ENCODE results near the gene CLCN2.

Gene CLCN2

DNA sequence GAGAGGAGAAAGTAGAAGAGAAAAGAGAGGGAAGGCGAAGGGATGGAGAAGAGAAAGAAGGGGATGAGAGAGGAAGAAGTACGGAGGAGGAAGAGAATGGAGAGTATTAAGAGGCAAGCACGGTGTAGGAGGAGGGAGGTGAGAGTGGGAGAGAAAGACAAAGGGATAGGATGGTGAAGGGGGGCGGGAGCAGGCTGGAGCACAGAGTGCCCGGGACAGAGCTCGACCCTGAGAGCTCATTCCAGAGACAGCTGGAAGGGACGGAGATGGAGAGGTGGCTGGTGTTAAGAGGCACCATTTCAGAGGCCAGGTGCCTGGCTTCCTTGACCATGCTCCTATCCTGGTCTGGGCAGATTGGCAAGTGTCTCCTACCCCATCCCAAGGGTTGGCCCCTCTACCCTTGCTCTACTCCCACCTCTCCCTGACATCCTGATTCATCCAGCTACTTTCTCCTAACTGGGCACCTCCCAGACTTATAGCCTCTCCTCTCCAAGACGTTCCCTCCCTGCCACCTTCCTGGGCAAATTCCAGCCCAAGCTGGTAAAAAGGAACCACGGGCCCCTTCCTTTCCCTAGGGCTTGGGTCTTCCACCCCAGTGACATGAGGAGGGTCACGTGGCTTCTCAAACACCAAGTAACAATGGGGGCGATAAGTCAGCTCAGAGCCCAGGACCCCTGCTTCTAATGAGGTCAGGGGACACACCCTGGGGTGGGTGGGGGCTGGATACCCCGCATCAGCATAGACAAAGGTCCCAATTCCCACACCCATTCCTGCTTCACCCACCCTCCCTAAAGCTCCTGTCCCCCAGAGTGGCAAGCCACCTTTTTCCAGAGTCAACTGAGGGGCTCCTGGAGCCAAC lies 1.1 kb downstream of the CLCN2 start:
- DNase-seq (ENCODE audit: low spot score), result no peak

GRCh38 chr3:184359610-184360009 lies 1.8 kb downstream of the CLCN2 start:
- DNase-seq (ENCODE audit: low spot score), result no peak

DNA sequence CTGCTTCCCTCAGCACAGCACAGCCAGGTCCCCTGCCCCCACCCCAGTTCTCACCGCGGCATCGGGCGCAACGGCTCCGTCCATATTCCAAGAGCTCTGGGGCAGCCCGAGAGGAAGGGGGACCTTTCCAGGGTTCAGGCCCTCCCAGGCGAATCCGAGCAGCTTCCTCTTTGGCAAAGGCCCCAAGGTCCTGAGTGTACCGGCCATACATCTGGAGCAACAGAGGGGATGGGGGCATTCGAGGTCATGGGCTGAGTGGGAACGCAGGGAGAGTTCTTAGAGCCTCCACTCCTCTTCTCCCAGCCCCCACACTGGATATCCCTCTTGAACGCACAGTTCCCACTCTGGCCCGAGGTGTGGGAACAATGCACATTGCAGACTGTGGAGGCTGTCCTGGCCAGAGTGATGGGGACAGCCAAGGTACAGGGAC lies 2.5 kb downstream of the CLCN2 start:
- no peak for DNase-seq (ENCODE audit: low spot score)

DNA sequence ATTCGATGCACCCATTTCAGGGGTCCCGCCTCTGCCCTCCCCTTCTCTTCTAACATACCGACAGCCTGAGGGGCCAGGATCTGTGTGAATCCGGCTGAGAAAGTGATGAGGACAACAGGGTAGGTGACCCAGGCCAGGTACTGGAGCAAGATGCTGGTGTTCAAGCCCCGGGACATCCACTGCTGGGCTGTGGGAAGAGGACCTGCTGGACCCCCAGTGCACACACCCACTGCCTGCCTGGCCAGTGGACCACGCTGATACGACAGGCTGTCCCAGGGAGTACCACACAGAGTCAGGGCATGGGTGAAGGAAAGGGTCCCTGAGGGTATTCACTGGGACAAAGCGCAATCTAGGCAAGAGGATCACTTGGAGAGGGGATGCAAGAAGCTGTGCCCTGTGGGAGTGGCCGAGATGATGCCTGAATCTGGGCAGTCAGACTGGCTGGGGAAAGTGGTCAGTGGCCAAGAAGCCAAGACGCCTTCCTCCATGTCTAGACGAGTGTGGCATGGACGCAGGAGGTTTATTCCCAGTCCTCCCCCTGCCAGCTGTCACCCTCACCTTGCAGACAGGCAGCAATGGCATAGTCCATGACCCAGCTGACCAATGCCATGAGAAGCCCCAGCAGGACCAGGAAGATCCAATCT lies 3.2 kb downstream of the CLCN2 start:
- no peak for DNase-seq (ENCODE audit: low spot score)

DNA sequence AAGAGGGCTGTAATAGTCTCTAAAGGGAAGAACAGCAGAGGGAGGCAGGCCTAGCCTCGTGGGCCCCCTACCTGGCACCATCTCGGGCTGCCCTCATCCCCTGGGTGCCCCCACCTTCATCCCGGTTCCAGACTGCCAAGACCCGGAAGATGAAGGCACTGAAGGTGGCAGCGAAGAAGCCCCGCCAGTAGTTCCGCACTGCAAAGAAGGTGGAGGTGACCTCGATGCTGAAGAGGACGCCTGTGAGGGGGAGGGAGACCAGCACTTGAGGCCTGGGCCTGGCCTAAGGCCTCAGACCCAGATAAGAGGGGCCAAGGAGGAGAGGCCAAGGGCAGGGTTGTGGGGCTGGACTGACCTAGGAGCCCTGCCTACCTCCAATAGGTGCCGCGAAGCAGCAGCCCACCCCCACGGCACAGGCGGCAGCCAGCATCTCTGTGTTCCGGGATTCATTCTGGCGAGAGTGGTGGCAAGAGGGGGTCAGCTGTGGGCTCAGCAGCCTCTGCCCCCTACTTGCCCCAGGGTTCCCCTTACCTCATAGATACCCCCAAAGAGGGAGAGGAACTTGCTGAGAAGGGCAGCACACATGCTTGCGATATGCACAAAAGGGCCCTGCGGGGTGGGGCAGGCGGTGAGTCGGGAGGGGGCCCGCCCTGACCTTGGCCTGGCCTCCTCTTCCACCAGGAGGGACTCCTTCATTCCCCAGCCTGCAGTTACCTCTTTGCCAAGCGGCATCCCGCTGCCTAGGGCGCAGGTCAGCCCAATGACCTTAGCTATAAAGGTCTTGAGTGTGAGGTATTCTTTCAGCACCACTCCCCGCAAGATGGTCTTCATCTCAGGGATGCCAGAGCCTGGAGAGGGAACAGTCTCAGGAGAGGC lies 3.9 kb downstream of the CLCN2 start:
- no peak for DNase-seq (ENCODE audit: low spot score)

DNA sequence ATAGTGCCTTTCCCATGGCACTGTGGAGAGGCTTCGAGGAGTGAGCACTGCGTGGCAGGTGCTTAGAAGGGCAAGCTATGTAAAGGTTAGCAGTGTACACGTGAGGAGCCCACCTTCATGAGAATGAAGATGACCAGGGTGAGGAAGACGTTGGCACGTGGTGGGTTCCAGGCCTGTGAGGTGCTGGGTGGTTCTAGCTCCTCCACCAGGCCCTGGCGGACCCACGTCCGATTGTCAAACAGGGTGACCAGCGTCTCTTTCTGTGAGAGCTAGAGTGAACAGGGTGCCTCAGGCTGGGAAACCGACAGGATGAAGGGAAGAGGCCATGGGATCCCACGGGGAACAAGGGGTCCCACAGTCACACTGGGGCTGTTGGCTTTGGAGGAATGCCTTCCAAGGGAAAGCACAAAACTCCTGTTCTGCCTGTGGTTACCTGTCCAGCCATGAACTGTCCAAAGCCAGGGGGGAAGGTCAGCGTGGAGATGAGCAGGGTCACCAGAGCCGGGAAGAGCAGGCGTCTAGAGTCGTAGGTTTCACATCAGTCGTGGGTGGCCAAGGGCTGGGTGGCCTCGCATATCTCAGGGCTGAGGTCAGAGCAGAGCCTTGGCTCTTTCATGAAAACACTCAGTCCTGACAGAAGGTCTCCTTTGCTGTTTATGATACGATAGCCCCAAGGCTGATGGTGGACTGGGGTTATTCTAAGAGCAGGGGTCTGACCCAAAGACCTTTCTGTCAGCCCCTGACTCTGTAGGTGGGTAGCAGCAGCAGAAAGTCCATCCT lies 6.0 kb downstream of the CLCN2 start:
- no peak for DNase-seq (ENCODE audit: low spot score)

DNA sequence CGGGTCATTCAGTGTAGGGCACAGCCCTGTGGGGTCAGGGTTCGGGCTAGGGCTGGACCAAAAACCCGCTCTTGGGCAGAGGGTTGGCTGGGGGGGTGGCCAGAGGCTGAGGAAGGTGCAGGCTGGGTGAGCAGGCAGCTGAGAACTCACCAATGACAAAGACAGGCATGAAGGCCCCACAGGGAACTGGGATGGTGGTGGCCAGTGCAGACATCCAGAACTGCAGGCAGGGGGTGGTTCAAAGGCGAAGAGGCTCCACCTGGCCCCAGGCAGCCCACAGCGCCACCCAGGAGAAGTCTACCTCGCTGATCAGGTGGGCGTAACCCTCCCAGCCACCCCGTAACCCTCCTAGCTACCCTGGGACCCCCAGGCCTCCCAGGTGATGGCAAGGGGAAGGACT lies 6.7 kb downstream of the CLCN2 start:
- no peak for DNase-seq (ENCODE audit: low spot score)

GRCh38 chr3:184354121-184354728 lies 7.2 kb downstream of the CLCN2 start:
- DNase-seq (ENCODE audit: low spot score), result peak; percentile 60

GRCh38 chr3:184353546-184353941 lies 7.9 kb downstream of the CLCN2 start:
- no peak for DNase-seq (ENCODE audit: low spot score)

GRCh38 chr3:184352897-184353545 lies 8.4 kb downstream of the CLCN2 start:
- DNase-seq (ENCODE audit: low spot score), result no peak

- DNase-seq (ENCODE audit: low spot score), result no peak
Observed at GRCh38 chr3:184352149-184352785, 9.1 kb downstream of the CLCN2 start.

GRCh38 chr3:184351511-184352148 lies 9.8 kb downstream of the CLCN2 start:
- DNase-seq (ENCODE audit: low spot score), result no peak

GRCh38 chr3:184350618-184351017 lies 10.8 kb downstream of the CLCN2 start:
- DNase-seq (ENCODE audit: low spot score), result no peak

DNA sequence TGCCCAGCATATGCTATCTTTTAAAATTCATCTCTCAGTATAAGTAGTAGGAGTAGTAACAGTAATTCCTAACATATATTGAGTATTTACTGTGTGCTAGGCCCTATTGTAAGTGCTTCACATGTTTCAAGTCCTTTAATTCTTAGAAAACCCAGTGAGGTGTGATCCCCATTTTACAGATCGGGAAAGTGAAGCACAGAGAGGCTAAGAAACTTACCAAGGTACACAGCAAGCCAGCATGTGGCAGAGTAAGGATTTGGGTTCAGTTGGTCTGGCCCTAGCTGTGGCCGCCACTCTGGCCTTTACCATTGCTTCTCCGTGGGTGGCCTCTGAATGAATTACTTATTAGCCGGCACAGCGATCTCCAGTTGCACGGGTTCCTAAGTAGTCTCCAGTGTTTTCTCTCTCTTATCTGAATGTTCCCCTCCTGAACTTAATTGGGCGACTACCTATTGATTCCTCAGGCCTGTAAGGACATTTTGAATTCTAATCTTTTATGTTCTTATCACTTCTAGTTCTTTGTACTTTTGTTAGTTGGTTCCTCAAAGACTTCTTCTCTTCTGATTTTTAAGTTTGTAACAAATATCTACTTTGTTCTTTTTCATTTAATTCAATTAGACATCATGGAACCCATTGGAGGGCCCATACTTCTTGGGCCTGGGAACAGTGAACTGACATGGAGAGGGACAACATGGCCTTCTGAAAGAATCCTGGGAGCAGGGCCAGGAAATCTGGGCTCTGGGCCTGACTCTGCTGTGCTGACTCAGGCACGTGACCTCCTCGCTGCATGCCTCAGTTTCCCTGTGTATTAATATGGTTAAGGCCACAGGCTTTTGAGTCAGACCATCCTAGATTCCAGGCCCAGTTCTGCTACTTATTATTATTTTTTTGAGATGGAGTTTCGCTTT lies 11.6 kb downstream of the CLCN2 start:
- no peak for DNase-seq (ENCODE audit: low spot score)

GRCh38 chr3:184348057-184348382 lies 13.4 kb downstream of the CLCN2 start:
- DNase-seq (ENCODE audit: low spot score), result no peak

DNA sequence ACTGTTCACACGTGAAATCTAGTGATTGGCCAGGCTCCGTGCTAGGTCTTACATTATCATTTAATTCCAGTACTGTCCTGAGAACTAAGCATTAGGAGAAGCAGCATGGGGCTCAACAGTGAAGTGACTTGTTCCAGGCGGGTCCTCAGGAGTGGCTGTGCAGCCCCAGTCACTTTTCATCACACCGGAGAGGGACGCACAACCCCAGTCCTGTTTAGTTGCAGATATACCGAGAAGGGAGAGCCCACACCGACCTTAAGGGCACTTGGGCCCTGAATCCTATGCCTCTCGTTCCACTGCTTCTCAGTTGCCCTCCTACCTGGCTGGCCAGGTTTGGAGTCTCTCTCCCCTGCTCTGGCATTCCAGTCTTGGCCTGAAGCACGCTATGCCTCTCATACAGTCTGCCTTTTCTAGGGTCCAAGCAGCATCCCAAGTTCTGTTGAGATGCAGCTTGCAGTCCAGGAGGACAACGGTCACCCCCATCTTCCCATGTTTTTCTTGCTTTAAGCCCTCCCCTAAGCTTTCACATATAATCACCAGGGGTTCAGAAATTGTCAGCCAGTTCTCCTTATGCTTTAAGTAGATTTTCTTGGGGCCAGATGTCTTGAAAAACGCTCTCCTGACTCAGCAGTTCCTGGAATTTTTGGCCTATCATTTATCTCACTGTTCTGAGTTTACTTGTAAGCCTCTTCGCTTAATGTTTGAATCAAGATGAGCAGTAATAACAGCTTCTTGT lies 13.9 kb downstream of the CLCN2 start:
- DNase-seq (ENCODE audit: low spot score), result no peak

DNA sequence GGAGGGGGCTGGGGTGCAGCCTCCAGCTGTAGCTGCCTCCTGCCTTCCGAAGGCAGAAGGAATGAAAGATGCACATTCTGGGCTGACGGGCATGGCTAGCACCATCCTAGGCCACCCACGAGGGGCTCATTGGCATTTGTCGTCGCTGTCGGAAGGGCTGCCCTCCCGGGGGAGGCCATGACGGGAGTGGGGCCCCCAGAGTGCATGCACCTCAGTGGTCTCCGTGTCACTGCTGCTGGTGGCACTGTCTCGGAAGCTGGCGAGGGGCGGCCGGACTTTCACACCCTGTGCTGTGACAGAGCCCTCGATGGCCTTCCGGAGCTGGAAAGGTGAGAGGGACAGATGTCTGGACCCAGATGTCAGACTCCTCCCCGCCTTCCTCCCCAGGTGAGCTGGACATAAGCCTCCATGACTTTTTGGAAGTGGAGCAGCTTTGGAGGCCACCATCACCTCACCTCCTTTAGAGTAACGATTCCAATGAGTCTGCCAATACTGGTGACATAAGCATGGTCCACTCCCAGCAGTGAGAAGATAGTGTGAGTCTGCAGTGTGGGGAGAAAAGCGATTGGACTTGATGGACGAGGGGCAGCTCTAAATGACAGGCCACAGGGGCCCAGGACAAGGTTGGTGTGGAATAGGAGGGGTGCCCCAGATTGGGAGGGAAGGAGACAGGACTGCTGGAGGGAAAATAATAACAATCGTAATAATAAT lies 14.8 kb downstream of the CLCN2 start:
- no peak for DNase-seq (ENCODE audit: low spot score)
